GM18867 (cell line): Measurements from ENCODE around the gene ACOT13.
A peak's percentile ranks its signal among the peaks of the same experiment; 100 is the strongest.
"Not testable (repeated sequence)": the region's sequence is repeated elsewhere in the genome, so short reads cannot be mapped to it uniquely, and the experiment has no call there.

ENCODE experiments used
- ATAC-seq: cut with Tn5 transposase; IDR thresholded peaks from one replicate; pipeline ENCODE4 v1.9.1; 2021; ENCODE audit warnings: mild to moderate bottlenecking, moderate library complexity; ENCODE audit not compliant: unreplicated experiment

The ACOT13 gene

GRCh38 chr6:24666641-24667377 is at the start of gene ACOT13, which contains the start of gene TDP2:
Gene ACOT13, plus strand, starts transcription at chr6:24667077. Its CDS starts 187 bp downstream, at chr6:24667264.
Gene TDP2, minus strand, starts transcription at chr6:24666899. Its CDS starts 37 bp downstream, at chr6:24666862.
- peak; percentile 94 for ATAC-seq

- no peak for ATAC-seq
These were observed 47.2 kb upstream of the ACOT13 start for GRCh38 chr6:24619661-24620060.

- no peak for ATAC-seq
These were observed 46.2 kb upstream of the ACOT13 start for GRCh38 chr6:24620637-24621036.

GRCh38 chr6:24621626-24622289 is 45.1 kb upstream of the ACOT13 start:
- no peak for ATAC-seq

GRCh38 chr6:24630856-24631505 is 35.9 kb upstream of the ACOT13 start:
- no peak for ATAC-seq

- ATAC-seq: no peak
These were observed 35.2 kb upstream of the ACOT13 start for GRCh38 chr6:24631671-24632070.

GRCh38 chr6:24632573-24632972 is 34.3 kb upstream of the ACOT13 start:
- ATAC-seq: no peak

GRCh38 chr6:24636681-24637080 is 30.2 kb upstream of the ACOT13 start:
- ATAC-seq: no peak

GRCh38 chr6:24640166-24640565 is 26.7 kb upstream of the ACOT13 start:
- ATAC-seq: no peak

GRCh38 chr6:24640631-24641030 is 26.2 kb upstream of the ACOT13 start:
- not testable (repeated sequence) for ATAC-seq

GRCh38 chr6:24642061-24642460 is 24.8 kb upstream of the ACOT13 start:
- no peak for ATAC-seq

- ATAC-seq: no peak
These were observed 23.0 kb upstream of the ACOT13 start for GRCh38 chr6:24643920-24644319.

- ATAC-seq: no peak
These were observed 22.5 kb upstream of the ACOT13 start for GRCh38 chr6:24644377-24644776.

- ATAC-seq: no peak
These were observed 20.1 kb upstream of the ACOT13 start for GRCh38 chr6:24646771-24647170.

- ATAC-seq: no peak
These were observed 18.6 kb upstream of the ACOT13 start for GRCh38 chr6:24648276-24648675.

- ATAC-seq: no peak
These were observed 17.2 kb upstream of the ACOT13 start for GRCh38 chr6:24649691-24650090.

GRCh38 chr6:24650365-24650764 is 16.5 kb upstream of the ACOT13 start:
- ATAC-seq: no peak

- ATAC-seq: no peak
These were observed 11.7 kb upstream of the ACOT13 start for GRCh38 chr6:24655215-24655614.

- ATAC-seq: no peak
These were observed 8.0 kb upstream of the ACOT13 start for GRCh38 chr6:24658573-24659560.

GRCh38 chr6:24659561-24659960 is 7.3 kb upstream of the ACOT13 start:
- no peak for ATAC-seq

GRCh38 chr6:24660105-24660504 is 6.8 kb upstream of the ACOT13 start:
- ATAC-seq: no peak
